ENCODE measurements around the gene SRL.
"Not testable (repeated sequence)": the region's sequence is repeated elsewhere in the genome, so short reads cannot be mapped to it uniquely, and the experiment has no call there.

SRL gene

GRCh38 chr16:4156503-4156902 lies 85.4 kb downstream of the SRL start:
- not testable (repeated sequence) for DNase-seq

GRCh38 chr16:4153364-4153763 lies 88.5 kb downstream of the SRL start:
- DNase-seq = not testable (repeated sequence)

GRCh38 chr16:4152267-4152666 lies 89.6 kb downstream of the SRL start:
- no peak for DNase-seq

GRCh38 chr16:4147236-4147635 lies 94.6 kb downstream of the SRL start:
- DNase-seq = no peak

DNA sequence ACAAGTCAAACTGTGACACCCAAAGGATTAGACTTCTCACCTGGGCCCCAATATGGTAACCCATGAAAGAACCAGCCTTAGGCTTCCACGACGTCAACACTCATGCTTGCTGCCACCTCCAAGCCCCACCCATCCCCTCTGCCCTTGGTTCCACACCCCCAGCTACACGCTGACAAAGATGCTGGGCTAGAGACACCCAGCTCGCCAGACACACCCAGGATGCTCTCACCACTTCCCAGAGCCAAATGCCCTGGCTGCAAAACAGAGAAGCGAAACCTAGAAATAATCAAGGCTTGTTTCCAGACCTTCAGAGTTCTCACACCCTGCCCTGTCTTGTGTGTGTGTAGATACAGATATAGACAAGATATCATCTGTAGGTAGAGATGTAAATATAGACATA lies 99.6 kb downstream of the SRL start:
- no peak for DNase-seq

- no peak for DNase-seq
These were observed 100.3 kb downstream of the SRL start for GRCh38 chr16:4141604-4142003.

DNA sequence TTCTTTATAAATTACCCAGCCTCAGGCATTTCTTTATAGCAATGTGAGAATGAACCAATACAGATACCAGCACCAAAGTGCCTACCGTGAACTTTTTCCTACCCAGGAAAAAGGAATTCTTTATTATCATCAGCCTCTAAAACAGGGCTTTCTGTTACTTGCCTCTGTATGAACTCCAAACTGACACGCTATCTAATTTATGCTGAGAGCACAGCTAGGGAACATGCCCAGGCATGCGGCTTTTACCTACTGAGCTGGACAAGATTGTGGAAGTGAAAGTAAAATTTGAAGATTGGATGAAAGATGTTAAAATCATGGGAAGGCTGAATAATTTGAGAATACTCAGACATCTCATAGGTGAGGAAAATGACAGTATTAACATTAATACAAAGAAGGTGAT lies 101.2 kb downstream of the SRL start:
- DNase-seq = no peak

GRCh38 chr16:4139968-4140367 lies 101.9 kb downstream of the SRL start:
- DNase-seq = no peak
